C4-2B (cell line): ENCODE results near the gene SEPTIN5.

ENCODE experiments used
- ZFX ChIP-seq: fragments of 450-650 bp; IDR thresholded peaks from 2 replicates; pipeline ENCODE4 v1.6.1; 2017
- TF ChIP-seq, protein P1 (sequence below): fragments of 450-650 bp; conservative IDR thresholded peaks from 2 replicates; pipeline ENCODE4 v1.5.1; 2017; ENCODE audit warnings: mild to moderate bottlenecking

DNA sequence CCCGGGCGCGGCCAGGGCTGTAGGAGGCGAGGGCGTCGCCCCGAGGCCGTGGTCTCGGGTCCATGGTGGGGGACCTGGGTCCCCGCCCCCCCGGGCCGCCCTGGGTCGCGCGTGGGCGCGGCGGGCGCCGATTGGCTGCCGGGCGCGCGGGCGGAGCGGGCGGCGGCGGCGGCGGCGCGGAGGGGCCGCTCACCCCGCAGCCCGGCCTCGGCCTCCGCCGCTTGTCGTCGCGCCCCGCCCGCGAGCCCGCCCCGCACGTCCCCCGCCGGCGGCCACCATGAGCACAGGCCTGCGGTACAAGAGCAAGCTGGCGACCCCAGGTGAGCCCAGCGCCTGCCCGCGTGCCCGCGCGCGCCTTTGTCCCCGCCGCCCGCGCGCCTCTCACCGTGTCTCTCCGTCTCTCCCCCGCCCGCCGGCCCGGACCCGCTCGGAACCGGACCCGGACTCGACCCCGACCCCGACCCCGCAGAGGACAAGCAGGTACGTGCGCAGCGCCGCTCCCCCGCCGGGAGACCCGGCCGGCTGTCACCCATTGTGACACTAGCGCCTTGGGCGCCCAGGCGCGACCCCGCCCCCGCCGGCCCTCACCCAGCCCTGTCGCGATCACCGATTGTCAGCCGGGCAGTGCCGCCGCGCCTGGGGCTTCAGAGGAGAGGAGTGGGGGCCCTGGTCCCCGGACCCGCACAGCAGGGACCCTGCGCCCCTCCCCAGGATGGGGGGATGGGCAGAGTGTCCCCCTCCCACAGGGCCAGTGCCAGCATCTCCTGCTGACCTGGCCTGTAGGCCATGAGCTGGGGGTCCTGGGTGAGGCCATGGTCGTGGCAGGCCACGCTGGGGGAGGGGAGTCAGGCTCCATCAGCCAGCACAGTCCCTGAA, at the start of gene SEPTIN5:
- TF ChIP-seq, protein P1, sequence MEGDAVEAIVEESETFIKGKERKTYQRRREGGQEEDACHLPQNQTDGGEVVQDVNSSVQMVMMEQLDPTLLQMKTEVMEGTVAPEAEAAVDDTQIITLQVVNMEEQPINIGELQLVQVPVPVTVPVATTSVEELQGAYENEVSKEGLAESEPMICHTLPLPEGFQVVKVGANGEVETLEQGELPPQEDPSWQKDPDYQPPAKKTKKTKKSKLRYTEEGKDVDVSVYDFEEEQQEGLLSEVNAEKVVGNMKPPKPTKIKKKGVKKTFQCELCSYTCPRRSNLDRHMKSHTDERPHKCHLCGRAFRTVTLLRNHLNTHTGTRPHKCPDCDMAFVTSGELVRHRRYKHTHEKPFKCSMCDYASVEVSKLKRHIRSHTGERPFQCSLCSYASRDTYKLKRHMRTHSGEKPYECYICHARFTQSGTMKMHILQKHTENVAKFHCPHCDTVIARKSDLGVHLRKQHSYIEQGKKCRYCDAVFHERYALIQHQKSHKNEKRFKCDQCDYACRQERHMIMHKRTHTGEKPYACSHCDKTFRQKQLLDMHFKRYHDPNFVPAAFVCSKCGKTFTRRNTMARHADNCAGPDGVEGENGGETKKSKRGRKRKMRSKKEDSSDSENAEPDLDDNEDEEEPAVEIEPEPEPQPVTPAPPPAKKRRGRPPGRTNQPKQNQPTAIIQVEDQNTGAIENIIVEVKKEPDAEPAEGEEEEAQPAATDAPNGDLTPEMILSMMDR = no peak
- peak; percentile 14; the same call in 1 of the 2 replicates for TF ChIP-seq ZFX
